Measurements from ENCODE around the gene PDAP1. TPM values are rescaled to one million over a fixed set of nuclear protein-coding genes. Genes with fewer than 3 reads are reported as not detected.

PDAP1 gene
- total RNA-seq, 2 donors from 2014 or later: 79.7 to 133 TPM

DNA sequence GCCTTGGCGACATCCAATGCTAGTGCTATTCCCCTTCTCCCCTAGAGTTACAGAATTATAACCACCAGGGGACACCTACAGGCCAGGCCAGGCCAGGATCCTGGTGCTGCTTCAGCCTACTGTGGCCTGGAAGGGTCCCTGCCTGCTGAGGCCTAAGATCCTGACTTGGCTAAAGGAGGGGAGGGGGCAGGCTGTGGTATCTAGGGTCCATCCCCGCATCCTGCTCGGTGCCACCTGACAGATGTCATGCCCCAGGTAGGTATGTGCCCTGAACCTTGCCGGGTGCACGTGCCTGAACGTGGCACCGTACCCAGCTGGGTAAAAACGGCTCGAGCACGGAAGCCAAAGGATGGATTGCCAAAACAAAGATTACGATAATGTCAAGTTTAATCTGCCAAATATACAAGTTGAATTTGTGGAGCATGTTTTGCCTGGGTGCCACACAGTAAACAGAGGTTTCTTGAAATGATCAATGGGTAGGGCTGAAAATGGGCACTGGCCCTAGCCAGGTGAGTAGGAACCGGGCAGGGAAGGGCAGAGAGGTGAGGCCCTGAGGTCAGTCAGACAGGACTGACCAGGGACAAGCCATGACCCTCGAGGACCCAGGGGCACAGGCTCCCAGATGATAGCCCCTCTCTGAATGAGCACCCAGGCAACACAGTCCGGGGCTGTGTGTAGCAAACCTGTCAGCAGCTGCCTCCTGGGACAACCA is 12.6 kb downstream of the PDAP1 start:
- intact Hi-C loops (cut with DNase I): no loop called here
- Histone ChIP-seq H3K9ac (ENCODE audit: low read depth in 2 of 2, low read length in 2 of 2) (no peak overlapping the region), H3K36me3 (peaks cover 33% of the 10 kb centered on the region), H3K27ac (no peak overlapping the region), H3K9me3 (no peaks in the 10 kb centered on the region), H3K4me3 (no peak overlapping the region), H3K4me1 (peaks cover 7% of the 10 kb centered on the region), H3K27me3 (no peaks in the 10 kb centered on the region)
- TF ChIP-seq, protein P1, sequence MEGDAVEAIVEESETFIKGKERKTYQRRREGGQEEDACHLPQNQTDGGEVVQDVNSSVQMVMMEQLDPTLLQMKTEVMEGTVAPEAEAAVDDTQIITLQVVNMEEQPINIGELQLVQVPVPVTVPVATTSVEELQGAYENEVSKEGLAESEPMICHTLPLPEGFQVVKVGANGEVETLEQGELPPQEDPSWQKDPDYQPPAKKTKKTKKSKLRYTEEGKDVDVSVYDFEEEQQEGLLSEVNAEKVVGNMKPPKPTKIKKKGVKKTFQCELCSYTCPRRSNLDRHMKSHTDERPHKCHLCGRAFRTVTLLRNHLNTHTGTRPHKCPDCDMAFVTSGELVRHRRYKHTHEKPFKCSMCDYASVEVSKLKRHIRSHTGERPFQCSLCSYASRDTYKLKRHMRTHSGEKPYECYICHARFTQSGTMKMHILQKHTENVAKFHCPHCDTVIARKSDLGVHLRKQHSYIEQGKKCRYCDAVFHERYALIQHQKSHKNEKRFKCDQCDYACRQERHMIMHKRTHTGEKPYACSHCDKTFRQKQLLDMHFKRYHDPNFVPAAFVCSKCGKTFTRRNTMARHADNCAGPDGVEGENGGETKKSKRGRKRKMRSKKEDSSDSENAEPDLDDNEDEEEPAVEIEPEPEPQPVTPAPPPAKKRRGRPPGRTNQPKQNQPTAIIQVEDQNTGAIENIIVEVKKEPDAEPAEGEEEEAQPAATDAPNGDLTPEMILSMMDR (IDR thresholded peaks at IDR 0.05): no peak
- no peak for DNase-seq

- peaks cover 24% of the 10 kb centered on the region for H3K36me3 ChIP-seq
- H3K27me3 ChIP-seq: no peaks in the 10 kb centered on the region
- no peak overlapping the region for H3K9ac ChIP-seq (ENCODE audit: low read depth in 2 of 2, low read length in 2 of 2)
- intact Hi-C loops (cut with DNase I): no loop called here
- H3K27ac ChIP-seq: no peak overlapping the region
- H3K4me1 ChIP-seq: peaks cover 7% of the 10 kb centered on the region
- H3K9me3 ChIP-seq: no peaks in the 10 kb centered on the region
- no peak overlapping the region for H3K4me3 ChIP-seq
- TF ChIP-seq, protein P1 (IDR thresholded peaks at IDR 0.05): no peak
- no peak for DNase-seq
Measured at GRCh38 chr7:99394188-99394502, 14.3 kb downstream of the PDAP1 start.

- DNase-seq: no peak
- no peaks in the 10 kb centered on the region for H3K27me3 ChIP-seq
- intact Hi-C loops (cut with DNase I): no loop called here
- peak overlapping the region; percentile 54 for H3K27ac ChIP-seq
- peak overlapping the region in 1 of 2 donors; percentile 63 for H3K9ac ChIP-seq (ENCODE audit: low read depth in 2 of 2, low read length in 2 of 2)
- peaks cover 23% of the 10 kb centered on the region for H3K36me3 ChIP-seq
- peaks cover 7% of the 10 kb centered on the region for H3K4me1 ChIP-seq
- no peaks in the 10 kb centered on the region for H3K9me3 ChIP-seq
- peak overlapping the region; percentile 40 for H3K4me3 ChIP-seq
- TF ChIP-seq, protein P1 (IDR thresholded peaks at IDR 0.05): no peak
Measured at GRCh38 chr7:99393355-99394187, 14.8 kb downstream of the PDAP1 start.

DNA sequence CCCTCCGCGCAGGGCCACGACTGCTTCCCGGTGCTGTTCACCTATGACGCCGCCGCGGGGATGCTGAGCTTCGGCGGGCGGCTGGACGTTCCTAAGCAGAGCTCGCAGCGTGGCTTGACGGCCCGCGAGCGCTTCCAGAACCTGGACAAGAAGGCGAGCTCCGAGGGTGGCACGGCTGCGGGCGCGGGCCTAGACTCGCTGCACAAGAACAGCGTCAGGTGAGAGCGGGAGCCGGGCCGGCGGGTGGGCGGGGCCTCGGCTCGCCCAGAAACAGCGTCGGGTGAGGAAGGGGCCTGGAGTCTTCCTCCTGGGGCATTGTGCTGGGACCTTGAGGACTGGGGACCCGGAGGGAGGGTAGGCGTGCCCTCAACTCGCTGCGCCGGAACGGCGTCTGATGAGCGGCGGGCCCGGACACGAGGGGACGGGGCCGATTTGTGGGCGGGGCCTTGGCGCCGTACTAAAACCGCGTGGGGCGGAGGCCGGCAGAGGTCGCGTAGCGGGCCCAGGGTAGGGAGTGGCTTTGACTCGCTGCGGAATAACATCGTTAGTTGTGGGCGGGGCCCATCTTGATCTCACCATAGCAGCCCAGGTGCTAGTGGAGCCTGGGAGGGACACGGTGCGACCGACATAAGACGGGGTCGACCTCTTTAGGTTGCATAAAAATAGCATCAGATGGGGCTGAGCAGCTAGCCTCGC is 15.6 kb downstream of the PDAP1 start:
- peak; percentile 91 for DNase-seq
- Histone ChIP-seq H3K4me3 (peak overlapping the region; percentile 40), H3K9me3 (no peaks in the 10 kb centered on the region), H3K27ac (peak overlapping the region; percentile 54), H3K4me1 (peaks cover 7% of the 10 kb centered on the region), H3K27me3 (no peaks in the 10 kb centered on the region), H3K9ac (ENCODE audit: low read depth in 2 of 2, low read length in 2 of 2) (peak overlapping the region; percentile 63 to 72), H3K36me3 (peaks cover 23% of the 10 kb centered on the region)
- TF ChIP-seq, protein P1 (IDR thresholded peaks at IDR 0.05): no peak
- intact Hi-C loops (cut with DNase I): no loop called here

DNA sequence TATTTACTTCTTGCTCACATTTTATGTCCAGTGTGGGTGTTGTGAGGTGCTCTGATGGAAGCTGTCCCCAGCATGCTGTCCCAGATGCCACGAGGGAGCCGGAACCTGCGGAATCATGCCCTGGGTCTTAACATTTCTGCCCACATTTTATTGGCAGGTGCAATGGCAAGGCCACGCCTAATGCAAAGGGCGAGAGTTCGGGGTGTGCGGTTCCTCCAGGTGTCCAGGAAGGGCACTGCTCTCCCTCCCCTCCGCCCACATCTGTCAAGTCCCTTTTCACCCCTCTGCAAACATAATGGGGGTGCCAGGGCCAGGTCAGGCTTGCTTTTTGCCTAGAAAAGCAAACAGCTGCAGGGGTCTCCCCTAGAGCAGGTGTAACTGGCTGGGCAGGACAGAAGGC is 16.4 kb downstream of the PDAP1 start:
- H3K9ac ChIP-seq (ENCODE audit: low read depth in 2 of 2, low read length in 2 of 2): peak overlapping the region in 1 of 2 donors; percentile 72
- peaks cover 17% of the 10 kb centered on the region for H3K36me3 ChIP-seq
- TF ChIP-seq, protein P1 (IDR thresholded peaks at IDR 0.05): no peak
- H3K27ac ChIP-seq: peak overlapping the region; percentile 54
- intact Hi-C loops (cut with DNase I): no loop called here
- H3K4me3 ChIP-seq: peak overlapping the region; percentile 40
- peak; percentile 53 for DNase-seq
- peaks cover 7% of the 10 kb centered on the region for H3K4me1 ChIP-seq
- no peaks in the 10 kb centered on the region for H3K9me3 ChIP-seq
- H3K27me3 ChIP-seq: no peaks in the 10 kb centered on the region
